HEK293 (cell line): ENCODE results near the gene LRRC27.

Experiments used
- ATF2 ChIP-seq: fragments of 450-650 bp; formaldehyde crosslinking; IDR thresholded peaks from 2 replicates; pipeline ENCODE4 v1.5.1; 2016; ENCODE audit warnings: missing biosample characterization, missing genetic modification characterization, low read depth
- BCL11A ChIP-seq: fragments of 450-650 bp; formaldehyde crosslinking; IDR thresholded peaks from 2 replicates; pipeline ENCODE4 v1.5.1; 2016; ENCODE audit warnings: low read depth, missing biosample characterization, missing genetic modification characterization
- CTCF ChIP-seq: fragments of 450-650 bp; formaldehyde crosslinking; IDR thresholded peaks from 2 replicates; pipeline ENCODE4 v1.5.1; 2016; ENCODE audit warnings: missing biosample characterization, missing genetic modification characterization
- MYNN ChIP-seq: fragments of 450-650 bp; formaldehyde crosslinking; IDR thresholded peaks from 2 replicates; pipeline ENCODE4 v1.5.1; 2016; ENCODE audit warnings: missing biosample characterization, missing genetic modification characterization, borderline replicate concordance
- PATZ1 ChIP-seq: fragments of 450-650 bp; formaldehyde crosslinking; IDR thresholded peaks from 2 replicates; pipeline ENCODE4 v1.5.1; 2016; ENCODE audit warnings: missing biosample characterization, missing genetic modification characterization
- PBX3 ChIP-seq: sonication (generic); formaldehyde crosslinking; IDR thresholded peaks from 2 replicates; pipeline ENCODE4 v1.8.1; 2022; ENCODE audit warnings: mild to moderate bottlenecking, moderate library complexity, missing genetic modification reagents
- ZNF140 ChIP-seq: fragments of 450-650 bp; formaldehyde crosslinking; IDR thresholded peaks from 2 replicates; pipeline ENCODE4 v1.5.1; 2016; ENCODE audit warnings: missing biosample characterization, missing genetic modification characterization
- ZNF157 ChIP-seq: fragments of 450-650 bp; formaldehyde crosslinking; IDR thresholded peaks from 2 replicates; pipeline ENCODE4 v1.5.1; 2016; ENCODE audit warnings: missing biosample characterization, missing genetic modification characterization
- ZNF292 ChIP-seq: fragments of 450-650 bp; formaldehyde crosslinking; IDR thresholded peaks from 2 replicates; pipeline ENCODE4 v1.5.1; 2016; ENCODE audit warnings: low read depth, missing biosample characterization, missing genetic modification characterization, borderline replicate concordance
- ZNF335 ChIP-seq: fragments of 450-650 bp; formaldehyde crosslinking; conservative IDR thresholded peaks from 2 replicates; pipeline ENCODE4 v1.5.1; 2016; ENCODE audit warnings: missing biosample characterization, missing genetic modification characterization
- ZNF692 ChIP-seq: fragments of 450-650 bp; formaldehyde crosslinking; IDR thresholded peaks from 2 replicates; pipeline ENCODE4 v1.5.1; 2016; ENCODE audit warnings: missing biosample characterization, missing genetic modification characterization
- ZNF747 ChIP-seq: fragments of 450-650 bp; formaldehyde crosslinking; IDR thresholded peaks from 2 replicates; pipeline ENCODE4 v1.5.1; 2016; ENCODE audit warnings: missing biosample characterization, missing genetic modification characterization

GRCh38 chr10:132409667-132410028 is 77.7 kb downstream of the LRRC27 start:
- TF ChIP-seq ZNF692 (tag by site-specific recombination) = no peak
- no peak for TF ChIP-seq ZNF140
- no peak for TF ChIP-seq CTCF (tag by site-specific recombination)
- TF ChIP-seq ZNF157 (tag by site-specific recombination) = no peak
- no peak for TF ChIP-seq MYNN (tag by site-specific recombination)
- TF ChIP-seq PATZ1 = no peak
- no peak for TF ChIP-seq ZNF292 (tag by site-specific recombination)
- TF ChIP-seq ZNF747 (tag by site-specific recombination) = no peak
- no peak for TF ChIP-seq BCL11A
- TF ChIP-seq ATF2 = no peak
- TF ChIP-seq PBX3 (CRISPR knock-in tag) = no peak
- TF ChIP-seq ZNF335 (tag by site-specific recombination) = no peak
